HepG2 (cell line): ENCODE measurements around the gene GAS5. TPM values are rescaled to one million over a fixed set of nuclear protein-coding genes. Genes with fewer than 3 reads are reported as not detected.

Experiments
- GATA4 ChIP-seq: sonication (generic); IDR thresholded peaks from 2 replicates; pipeline ENCODE4 v1.6.1; 2016; ENCODE audit warnings: antibody characterized with exemption, low read depth, borderline replicate concordance
- ISL2 ChIP-seq: sonication (generic); formaldehyde crosslinking; IDR thresholded peaks from 2 replicates; pipeline ENCODE4 v1.5.0; 2020; ENCODE audit warnings: missing genetic modification reagents
- JUN ChIP-seq: sonication (generic); formaldehyde crosslinking; IDR thresholded peaks from 2 replicates; pipeline ENCODE4 v1.4.0; 2020; ENCODE audit warnings: mild to moderate bottlenecking, missing genetic modification reagents
- KIAA2018 ChIP-seq: sonication (generic); formaldehyde crosslinking; IDR thresholded peaks from 2 replicates; pipeline ENCODE4 v1.5.0; 2020; ENCODE audit warnings: mild to moderate bottlenecking, missing genetic modification reagents, borderline replicate concordance
- MBD4 ChIP-seq: IDR thresholded peaks from 2 replicates; pipeline ENCODE4 v1.6.1; 2012; ENCODE audit warnings: low read length, inconsistent platforms, borderline replicate concordance
- MEIS2 ChIP-seq: sonication (generic); formaldehyde crosslinking; IDR thresholded peaks from 2 replicates; pipeline ENCODE4 v1.9.0; 2021; ENCODE audit warnings: mild to moderate bottlenecking, missing genetic modification reagents
- MLLT10 ChIP-seq: sonication (generic); formaldehyde crosslinking; IDR thresholded peaks from 2 replicates; pipeline ENCODE4 v1.4.0; 2020; ENCODE audit warnings: missing genetic modification reagents
- MTERF4 ChIP-seq: sonication (generic); formaldehyde crosslinking; IDR thresholded peaks from 2 replicates; pipeline ENCODE4 v1.8.0; 2023; ENCODE audit warnings: mild to moderate bottlenecking, missing genetic modification reagents
- NR2F6 ChIP-seq, 2 experiments: IDR thresholded peaks; 2 replicates each; pipeline ENCODE4 v1.6.1; 2016; ENCODE audit warnings: antibody characterized with exemption in 1 of 2, mild to moderate bottlenecking in 1 of 2
- PHB2 ChIP-seq: fragments of 450-650 bp; IDR thresholded peaks from 2 replicates; pipeline ENCODE4 v1.6.1; 2018; ENCODE audit not compliant: partially characterized antibody
- RBM39 ChIP-seq: fragments of 200-400 bp; formaldehyde crosslinking; IDR thresholded peaks from one replicate; pipeline ENCODE4 v1.6.1; 2018; ENCODE audit warnings: antibody characterized with exemption, mild to moderate bottlenecking, low read depth, low read length; ENCODE audit not compliant: poor library complexity, severe bottlenecking
- TEAD2 ChIP-seq: sonication (generic); formaldehyde crosslinking; IDR thresholded peaks from 2 replicates; pipeline ENCODE4 v1.9.0; 2021; ENCODE audit warnings: missing genetic modification reagents
- TFDP1 ChIP-seq: IDR thresholded peaks from 2 replicates; pipeline ENCODE4 v1.6.1; 2016; ENCODE audit warnings: missing compliant biosample characterization, missing genetic modification reagents, borderline replicate concordance
- THYN1 ChIP-seq: sonication (generic); formaldehyde crosslinking; IDR thresholded peaks from 2 replicates; pipeline ENCODE4 v1.8.1; 2023; ENCODE audit warnings: low read depth, mild to moderate bottlenecking, moderate library complexity, missing genetic modification reagents, borderline replicate concordance
- YY1 ChIP-seq: IDR thresholded peaks from 2 replicates; pipeline ENCODE4 v1.6.1; 2011; ENCODE audit warnings: low read length, low read depth, moderate library complexity, mild to moderate bottlenecking; ENCODE audit not compliant: insufficient read depth, insufficient replicate concordance
- ZBTB14 ChIP-seq: sonication (generic); formaldehyde crosslinking; IDR thresholded peaks from 2 replicates; pipeline ENCODE4 v1.4.0; 2020; ENCODE audit warnings: missing genetic modification reagents
- ZC3H4 ChIP-seq: sonication (generic); formaldehyde crosslinking; IDR thresholded peaks from 2 replicates; pipeline ENCODE4 v1.4.0; 2020; ENCODE audit warnings: missing genetic modification reagents, borderline replicate concordance
- ZNF496 ChIP-seq: sonication (generic); formaldehyde crosslinking; IDR thresholded peaks from 2 replicates; pipeline ENCODE4 v1.8.1; 2023; ENCODE audit warnings: mild to moderate bottlenecking, moderate library complexity, missing genetic modification reagents; ENCODE audit not compliant: insufficient replicate concordance
- ZNF562 ChIP-seq: sonication (generic); formaldehyde crosslinking; IDR thresholded peaks from 2 replicates; pipeline ENCODE4 v1.8.0; 2022; ENCODE audit warnings: missing genetic modification reagents, borderline replicate concordance
- ZNF674 ChIP-seq: sonication (generic); formaldehyde crosslinking; IDR thresholded peaks from 2 replicates; pipeline ENCODE4 v1.5.0; 2020; ENCODE audit warnings: low read depth, mild to moderate bottlenecking, missing genetic modification reagents
- polyA plus RNA-seq, 8 experiments: library from polyadenylated mRNA; depleted of rRNA in 3 of 8; stranded (reverse) in 7 of 8; unstranded in 1 of 8; fragments of >200 nt; fragmentation: Illumina TruSeq in 4 of 8; extraction: Trizol in 4 of 8; gene quantifications; 2 replicates each; pipeline versions ENCODE4 v1.2.1 to v1.2.3, GENCODE V29; 2011 to 2016; ENCODE audit warnings: low read depth in 4 of 8, missing spikeins in 1 of 8, mixed read lengths in 1 of 8; ENCODE audit not compliant: insufficient read depth in 1 of 8
- total RNA-seq, 5 experiments: library from RNA; depleted of rRNA; stranded (reverse); fragments of >200 nt; fragmentation: Illumina TruSeq; extraction: Trizol; gene quantifications; 2 replicates each; pipeline ENCODE4 v1.2.3, GENCODE V29; 2016; ENCODE audit warnings: low read depth in 1 of 5

The GAS5 gene
- total and polyA plus RNA-seq, 2 of the 13 experiments (the other 11 are each of a cell fraction or from before 2014, with no cell fraction given): 352 to 738 TPM

GRCh38 chr1:173917149-173917548 lies 49.4 kb upstream of the GAS5 start, which contains the start of gene SERPINC1 (continued):
- no peak for TF ChIP-seq ZNF562 (CRISPR knock-in tag)
- TF ChIP-seq ZNF674 (CRISPR knock-in tag): no peak
- TF ChIP-seq PHB2: no peak
- TF ChIP-seq RBM39: no peak
- no peak for TF ChIP-seq MLLT10 (CRISPR knock-in tag)
- TF ChIP-seq GATA4: peak; percentile 18; the same call in 1 of the 2 replicates
- no peak for TF ChIP-seq MEIS2
- TF ChIP-seq ZBTB14 (CRISPR knock-in tag): no peak
- TF ChIP-seq THYN1 (CRISPR knock-in tag): no peak
- TF ChIP-seq KIAA2018: no peak
- no peak for TF ChIP-seq TEAD2 (CRISPR knock-in tag)
- no peak for TF ChIP-seq MTERF4 (CRISPR knock-in tag)
- TF ChIP-seq MBD4: no peak
- TF ChIP-seq JUN: 0 out of 2 replicates have a peak, but pooled peaks have one; percentile 15
- no peak for TF ChIP-seq ZC3H4 (CRISPR knock-in tag)
- TF ChIP-seq NR2F6 (IDR thresholded peaks at IDR 0.05): peak; percentile 81
- peak; percentile 83 for TF ChIP-seq NR2F6 (CRISPR knock-in tag; IDR thresholded peaks at IDR 0.05)
- TF ChIP-seq TFDP1: no peak
- no peak for TF ChIP-seq ISL2 (CRISPR knock-in tag)
- TF ChIP-seq ZNF496 (CRISPR knock-in tag): no peak
- peak; percentile 49 for TF ChIP-seq YY1
